ENCODE measurements around the gene PMEPA1. TPM values are rescaled to one million over a fixed set of nuclear protein-coding genes. Genes with fewer than 3 reads are reported as not detected.

PMEPA1 gene
- total RNA-seq, 1 experiment from 2014 or later: 89.8 TPM

- ChIA-PET CTCF (no interaction called here), POLR2A (no interaction called here)
- in situ Hi-C loops (cut with HindIII; ENCODE audit: low pct_unique_long_range_greater_than_20kb, low sequenced_read_pairs) (no loop called here), intact Hi-C loops (cut with micrococcal nuclease; ENCODE audit: unreplicated experiment) (no loop called here)
- Histone ChIP-seq H3K36me3 (ENCODE audit: control insufficient read depth, insufficient read depth, low read length) (no peaks in the 10 kb centered on the region), H3K27ac (ENCODE audit: low read length) (no peak overlapping the region), H3K4me1 (ENCODE audit: control insufficient read depth, insufficient read depth, low read length) (peaks cover 4% of the 10 kb centered on the region; the same call in 1 of the 2 replicates), H3K9me3 (ENCODE audit: control insufficient read depth, insufficient read depth, low read depth, low read length) (no peaks in the 10 kb centered on the region), H3K4me3 (ENCODE audit: low read depth in 2 of 2, low read length in 2 of 2) (no peak overlapping the region), H3K27me3 (ENCODE audit: control insufficient read depth, insufficient read depth, low read length) (no peaks in the 10 kb centered on the region)
- no peak for ATAC-seq
- BruUV-seq (replicated peaks): no TSS peak
- no peak for DNase-seq (ENCODE audit: low read depth, low spot score)
- no peak for TF ChIP-seq TCF7L2 (IDR thresholded peaks at IDR 0.05; ENCODE audit: low read depth, low read length)
- no peak for TF ChIP-seq REST (IDR thresholded peaks at IDR 0.05; ENCODE audit: insufficient read depth in 1 of 2, low read depth in 2 of 2, low read length in 1 of 2)
- no peak for TF ChIP-seq POLR2AphosphoS5 (IDR thresholded peaks at IDR 0.05; ENCODE audit: low read depth, low read length)
- TF ChIP-seq, protein P1, sequence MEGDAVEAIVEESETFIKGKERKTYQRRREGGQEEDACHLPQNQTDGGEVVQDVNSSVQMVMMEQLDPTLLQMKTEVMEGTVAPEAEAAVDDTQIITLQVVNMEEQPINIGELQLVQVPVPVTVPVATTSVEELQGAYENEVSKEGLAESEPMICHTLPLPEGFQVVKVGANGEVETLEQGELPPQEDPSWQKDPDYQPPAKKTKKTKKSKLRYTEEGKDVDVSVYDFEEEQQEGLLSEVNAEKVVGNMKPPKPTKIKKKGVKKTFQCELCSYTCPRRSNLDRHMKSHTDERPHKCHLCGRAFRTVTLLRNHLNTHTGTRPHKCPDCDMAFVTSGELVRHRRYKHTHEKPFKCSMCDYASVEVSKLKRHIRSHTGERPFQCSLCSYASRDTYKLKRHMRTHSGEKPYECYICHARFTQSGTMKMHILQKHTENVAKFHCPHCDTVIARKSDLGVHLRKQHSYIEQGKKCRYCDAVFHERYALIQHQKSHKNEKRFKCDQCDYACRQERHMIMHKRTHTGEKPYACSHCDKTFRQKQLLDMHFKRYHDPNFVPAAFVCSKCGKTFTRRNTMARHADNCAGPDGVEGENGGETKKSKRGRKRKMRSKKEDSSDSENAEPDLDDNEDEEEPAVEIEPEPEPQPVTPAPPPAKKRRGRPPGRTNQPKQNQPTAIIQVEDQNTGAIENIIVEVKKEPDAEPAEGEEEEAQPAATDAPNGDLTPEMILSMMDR (IDR thresholded peaks at IDR 0.05): no peak
- TF ChIP-seq SIN3A (IDR thresholded peaks at IDR 0.05; ENCODE audit: borderline replicate concordance, insufficient read depth, low read depth, low read length): no peak
Measured at GRCh38 chr20:57738484-57738883, 28.7 kb upstream of the PMEPA1 start.

GRCh38 chr20:57738053-57738452, 28.2 kb upstream of the PMEPA1 start:
- intact Hi-C loops (cut with micrococcal nuclease; ENCODE audit: unreplicated experiment): no loop called here
- Histone ChIP-seq H3K27ac (ENCODE audit: low read length) (no peak overlapping the region), H3K9me3 (ENCODE audit: control insufficient read depth, insufficient read depth, low read depth, low read length) (no peaks in the 10 kb centered on the region), H3K4me1 (ENCODE audit: control insufficient read depth, insufficient read depth, low read length) (peaks cover 4% of the 10 kb centered on the region; the same call in 1 of the 2 replicates), H3K27me3 (ENCODE audit: control insufficient read depth, insufficient read depth, low read length) (no peaks in the 10 kb centered on the region), H3K36me3 (ENCODE audit: control insufficient read depth, insufficient read depth, low read length) (no peaks in the 10 kb centered on the region), H3K4me3 (ENCODE audit: low read depth in 2 of 2, low read length in 2 of 2) (no peak overlapping the region)
- in situ Hi-C loops (cut with HindIII; ENCODE audit: low pct_unique_long_range_greater_than_20kb, low sequenced_read_pairs): no loop called here
- CTCF ChIA-PET: no interaction called here
- TF ChIP-seq POLR2AphosphoS5 (IDR thresholded peaks at IDR 0.05; ENCODE audit: low read depth, low read length) (no peak), SIN3A (IDR thresholded peaks at IDR 0.05; ENCODE audit: borderline replicate concordance, insufficient read depth, low read depth, low read length) (no peak), REST (IDR thresholded peaks at IDR 0.05; ENCODE audit: insufficient read depth in 1 of 2, low read depth in 2 of 2, low read length in 1 of 2) (no peak)
- TF ChIP-seq, protein P1 (IDR thresholded peaks at IDR 0.05): no peak
- ATAC-seq (no peak), DNase-seq (ENCODE audit: low read depth, low spot score) (no peak)
- POLR2A ChIA-PET: no interaction called here
- BruUV-seq (replicated peaks): no TSS peak
